H9 (cell line): ENCODE data around the gene NCKAP5. TPM values are rescaled to one million over a fixed set of nuclear protein-coding genes. Genes with fewer than 3 reads are reported as not detected.

Source experiments
- DNase-seq: peaks from one replicate; pipeline ENCODE4 v3.0.0-alpha.2; 2017
- H2AFZ ChIP-seq: one replicate; pipeline ENCODE4 v1.6.1; 2013; ENCODE audit warnings: mild to moderate bottlenecking, low read length, control low read depth, moderate library complexity
- H2AK5ac ChIP-seq: 2 replicates; pipeline ENCODE4 v1.6.1; 2013; ENCODE audit warnings: low read length, control low read depth, mixed read lengths; ENCODE audit not compliant: insufficient read length
- H2BK120ac ChIP-seq: one replicate; pipeline ENCODE4 v1.6.1; 2013; ENCODE audit warnings: low read depth, mild to moderate bottlenecking, low read length, control low read depth, inconsistent platforms; ENCODE audit not compliant: poor library complexity, severe bottlenecking
- H2BK12ac ChIP-seq: 2 replicates; pipeline ENCODE4 v1.6.1; 2013; ENCODE audit warnings: low read length, control low read depth, mixed read lengths, low read depth; ENCODE audit not compliant: insufficient read length
- H2BK15ac ChIP-seq: 2 replicates; pipeline ENCODE4 v1.6.1; 2013; ENCODE audit warnings: low read depth, low read length, control low read depth
- H2BK20ac ChIP-seq: one replicate; pipeline ENCODE4 v1.6.1; 2013; ENCODE audit warnings: low read depth, mild to moderate bottlenecking, low read length, control low read depth, inconsistent platforms; ENCODE audit not compliant: poor library complexity, severe bottlenecking
- H2BK5ac ChIP-seq: 2 replicates; pipeline ENCODE4 v1.6.1; 2013; ENCODE audit warnings: low read length, control low read depth, mixed read lengths; ENCODE audit not compliant: insufficient read length
- H3K14ac ChIP-seq: 2 replicates; pipeline ENCODE4 v1.6.1; 2013; ENCODE audit warnings: low read length, control low read depth; ENCODE audit not compliant: insufficient read depth
- H3K18ac ChIP-seq: 2 replicates; pipeline ENCODE4 v1.6.1; 2013; ENCODE audit warnings: low read depth, mild to moderate bottlenecking, mixed read lengths, low read length, control low read depth; ENCODE audit not compliant: insufficient read length
- H3K23ac ChIP-seq: 2 replicates; pipeline ENCODE4 v1.6.1; 2013; ENCODE audit warnings: low read length, control low read depth, mixed read lengths, low read depth; ENCODE audit not compliant: insufficient read length
- H3K23me2 ChIP-seq: 2 replicates; pipeline ENCODE4 v1.6.1; 2013; ENCODE audit warnings: low read depth, mild to moderate bottlenecking, mixed read lengths, low read length, control low read depth; ENCODE audit not compliant: insufficient read length, poor library complexity, severe bottlenecking
- H3K27ac ChIP-seq: 2 replicates; pipeline ENCODE4 v1.5.1; 2013; ENCODE audit warnings: low read length, control low read depth, mixed read lengths, low read depth; ENCODE audit not compliant: insufficient read length
- H3K27me3 ChIP-seq: 2 replicates; pipeline ENCODE4 v1.6.1; 2013; ENCODE audit warnings: low read length, control low read depth, inconsistent platforms; ENCODE audit not compliant: insufficient read depth
- H3K4ac ChIP-seq: 2 replicates; pipeline ENCODE4 v1.6.1; 2013; ENCODE audit warnings: low read depth, mild to moderate bottlenecking, control low read depth, inconsistent platforms, low read length, moderate library complexity
- H3K4me1 ChIP-seq: 2 replicates; pipeline ENCODE4 v1.6.1; 2013; ENCODE audit warnings: low read length, control low read depth, inconsistent platforms; ENCODE audit not compliant: insufficient read depth
- H3K4me2 ChIP-seq: 2 replicates; pipeline ENCODE4 v1.6.1; 2013; ENCODE audit warnings: low read length, control low read depth, mixed read lengths; ENCODE audit not compliant: insufficient read length, insufficient read depth
- H3K56ac ChIP-seq: 2 replicates; pipeline ENCODE4 v1.6.1; 2013; ENCODE audit warnings: low read depth, mild to moderate bottlenecking, mixed read lengths, low read length, control low read depth; ENCODE audit not compliant: insufficient read length
- H3K79me1 ChIP-seq: 2 replicates; pipeline ENCODE4 v1.6.1; 2013; ENCODE audit warnings: low read depth, mild to moderate bottlenecking, moderate library complexity, low read length, control low read depth, inconsistent platforms; ENCODE audit not compliant: insufficient read depth, poor library complexity, severe bottlenecking
- H3K79me2 ChIP-seq: 2 replicates; pipeline ENCODE4 v1.6.1; 2013; ENCODE audit warnings: low read length, control low read depth, inconsistent platforms; ENCODE audit not compliant: insufficient read depth
- H3K9ac ChIP-seq: 2 replicates; pipeline ENCODE4 v1.6.1; 2013; ENCODE audit warnings: low read length, control low read depth, mixed read lengths; ENCODE audit not compliant: insufficient read length; ENCODE audit errors: extremely low read depth
- H3K9me3 ChIP-seq: one replicate; pipeline ENCODE4 v1.6.1; 2013; ENCODE audit warnings: low read depth, low read length, inconsistent platforms; ENCODE audit not compliant: control insufficient read depth
- H3T11ph ChIP-seq: one replicate; pipeline ENCODE4 v1.6.1; 2013; ENCODE audit warnings: mild to moderate bottlenecking, low read length, control low read depth, inconsistent platforms
- H4K20me1 ChIP-seq: one replicate; pipeline ENCODE4 v1.6.1; 2013; ENCODE audit not compliant: control insufficient read depth, insufficient read length, insufficient read depth
- H4K5ac ChIP-seq: 2 replicates; pipeline ENCODE4 v1.6.1; 2013; ENCODE audit warnings: low read depth, mild to moderate bottlenecking, mixed read lengths, low read length, control low read depth; ENCODE audit not compliant: insufficient read length
- H4K8ac ChIP-seq: replicated peaks from 2 replicates; pipeline ENCODE4 v1.6.1; 2013; ENCODE audit warnings: low read length, control low read depth, mixed read lengths, low read depth; ENCODE audit not compliant: insufficient read length
- H4K91ac ChIP-seq: 2 replicates; pipeline ENCODE4 v1.6.1; 2013; ENCODE audit warnings: low read depth, mild to moderate bottlenecking, moderate library complexity, mixed read lengths, low read length, control low read depth; ENCODE audit not compliant: insufficient read length
- H3K27ac Mint-ChIP-seq, 3 experiments: 2 replicates in 2 of 3; 3 replicates in 1 of 3; pipeline ENCODE4 v1.8.0; 2020 to 2021; ENCODE audit warnings: mixed read lengths in 3 of 3, mild to moderate bottlenecking in 1 of 3, moderate library complexity in 1 of 3
- H3K27me3 Mint-ChIP-seq: 2 replicates; pipeline ENCODE4 v1.8.0; 2021; ENCODE audit warnings: low read depth, mild to moderate bottlenecking, moderate library complexity, mixed read lengths
- H3K36me3 Mint-ChIP-seq, 3 experiments: 2 replicates in 2 of 3; 3 replicates in 1 of 3; pipeline ENCODE4 v1.8.0; 2020 to 2021; ENCODE audit warnings: low read depth in 3 of 3, mixed read lengths in 3 of 3; ENCODE audit not compliant: insufficient read depth in 1 of 3
- H3K4me1 Mint-ChIP-seq, 2 experiments: 2 replicates each; pipeline ENCODE4 v1.8.0; 2020; ENCODE audit warnings: mixed read lengths in 2 of 2
- H3K4me3 Mint-ChIP-seq, 2 experiments: 2 replicates in 1 of 2; 3 replicates in 1 of 2; pipeline ENCODE4 v1.8.0; 2020 to 2021; ENCODE audit warnings: mild to moderate bottlenecking in 2 of 2, mixed read lengths in 2 of 2, moderate library complexity in 1 of 2
- H3K9me3 Mint-ChIP-seq, 2 experiments: 2 replicates in 1 of 2; 3 replicates in 1 of 2; pipeline ENCODE4 v1.8.0; 2020; ENCODE audit warnings: mild to moderate bottlenecking in 2 of 2, mixed read lengths in 2 of 2, moderate library complexity in 1 of 2
- CTCF ChIP-seq: fragments of 200-600 bp; sonication (generic); conservative IDR thresholded peaks from 3 replicates; pipeline ENCODE4 v1.8.0; 2021; ENCODE audit warnings: antibody characterized with exemption, mild to moderate bottlenecking
- WGBS: extraction: QIAGEN DNeasy Blood & Tissue Kit; methylation state at CpG from one replicate; pipeline ENCODE4 v1.1.7; 2013; ENCODE audit warnings: missing lambda C conversion rate, low lambda C conversion rate, mixed read lengths; ENCODE audit not compliant: insufficient read length; ENCODE audit errors: extremely low coverage; 5-methylcytosine and 5-hydroxymethylcytosine counted together
- total RNA-seq: library from RNA; stranded (reverse); gene quantifications from 2 replicates; pipeline ENCODE4 v1.2.1, GENCODE V29; 2021

Gene NCKAP5
- total RNA-seq, 1 experiment from 2014 or later = 0.26 TPM

- no peaks in the 10 kb centered on the region for H3K4me1 Mint-ChIP-seq
- Histone ChIP-seq H3K9ac (no peak overlapping the region), H4K20me1 (no peaks in the 10 kb centered on the region), H3K27ac (no peak overlapping the region), H2AK5ac (no peak overlapping the region), H3K79me1 (no peaks in the 10 kb centered on the region), H3K27me3 (no peaks in the 10 kb centered on the region), H2BK120ac (no peak overlapping the region), H3K4me2 (no peak overlapping the region), H4K91ac (no peak overlapping the region), H4K8ac (no peak overlapping the region), H3K9me3 (no peaks in the 10 kb centered on the region), H3K56ac (no peak overlapping the region), H2BK5ac (no peak overlapping the region), H3K23me2 (no peaks in the 10 kb centered on the region), H3K4me1 (no peaks in the 10 kb centered on the region), H2BK15ac (no peak overlapping the region), H3K4ac (no peak overlapping the region), H2BK20ac (no peak overlapping the region), H2BK12ac (no peak overlapping the region), H4K5ac (no peak overlapping the region), H2AFZ (no peak overlapping the region), H3T11ph (no peak overlapping the region), H3K18ac (no peak overlapping the region), H3K14ac (no peak overlapping the region), H3K79me2 (no peaks in the 10 kb centered on the region), H3K23ac (no peak overlapping the region)
- no peaks in the 10 kb centered on the region for H3K9me3 Mint-ChIP-seq
- no peak for TF ChIP-seq CTCF
- H3K36me3 Mint-ChIP-seq = no peaks in the 10 kb centered on the region
- H3K27me3 Mint-ChIP-seq = no peaks in the 10 kb centered on the region
- no peak for DNase-seq
- WGBS = no CpG with 5 or more reads among the region's 1 CpG
- H3K4me3 Mint-ChIP-seq = no peak overlapping the region
- H3K27ac Mint-ChIP-seq = no peak overlapping the region
Measured at GRCh38 chr2:133286326-133286922, 281.8 kb downstream of the NCKAP5 start.
